Middle frontal gyrus (tissue), 1 donor: ENCODE data around the gene PSMB7.

Source experiments
- DNase-seq: peaks from one replicate; pipeline ENCODE4 v3.0.0-alpha.2; 2015; ENCODE audit warnings: low spot score; ENCODE audit errors: extremely low spot score

Gene PSMB7

GRCh38 chr9:124357721-124358361 is 57.4 kb downstream of the PSMB7 start:
- DNase-seq = no peak

GRCh38 chr9:124356745-124357390 is 58.4 kb downstream of the PSMB7 start:
- DNase-seq = no peak

GRCh38 chr9:124355941-124356744 is 59.1 kb downstream of the PSMB7 start:
- no peak for DNase-seq

- no peak for DNase-seq
Observed at GRCh38 chr9:124355039-124355940, 60.0 kb downstream of the PSMB7 start.

- DNase-seq = no peak
Observed at GRCh38 chr9:124354346-124355038, 60.8 kb downstream of the PSMB7 start.

- DNase-seq = no peak
Observed at GRCh38 chr9:124353811-124354274, 61.4 kb downstream of the PSMB7 start.

GRCh38 chr9:124353166-124353768 is 62.0 kb downstream of the PSMB7 start:
- no peak for DNase-seq

GRCh38 chr9:124352616-124353015 is 62.6 kb downstream of the PSMB7 start:
- no peak for DNase-seq

- DNase-seq = no peak
Observed at GRCh38 chr9:124351672-124352468, 63.4 kb downstream of the PSMB7 start.

- no peak for DNase-seq
Observed at GRCh38 chr9:124350494-124351263, 64.6 kb downstream of the PSMB7 start.

GRCh38 chr9:124349675-124350493 is 65.4 kb downstream of the PSMB7 start:
- DNase-seq = no peak

- no peak for DNase-seq
Observed at GRCh38 chr9:124349267-124349666, 66.0 kb downstream of the PSMB7 start.

- DNase-seq = no peak
Observed at GRCh38 chr9:124348831-124349230, 66.4 kb downstream of the PSMB7 start.

GRCh38 chr9:124348363-124348762 is 66.9 kb downstream of the PSMB7 start:
- DNase-seq = no peak

- no peak for DNase-seq
Observed at GRCh38 chr9:124347968-124348358, 67.3 kb downstream of the PSMB7 start.

GRCh38 chr9:124347206-124347967 is 67.9 kb downstream of the PSMB7 start:
- no peak for DNase-seq
